ENCODE measurements around the gene NACC2.

DNA sequence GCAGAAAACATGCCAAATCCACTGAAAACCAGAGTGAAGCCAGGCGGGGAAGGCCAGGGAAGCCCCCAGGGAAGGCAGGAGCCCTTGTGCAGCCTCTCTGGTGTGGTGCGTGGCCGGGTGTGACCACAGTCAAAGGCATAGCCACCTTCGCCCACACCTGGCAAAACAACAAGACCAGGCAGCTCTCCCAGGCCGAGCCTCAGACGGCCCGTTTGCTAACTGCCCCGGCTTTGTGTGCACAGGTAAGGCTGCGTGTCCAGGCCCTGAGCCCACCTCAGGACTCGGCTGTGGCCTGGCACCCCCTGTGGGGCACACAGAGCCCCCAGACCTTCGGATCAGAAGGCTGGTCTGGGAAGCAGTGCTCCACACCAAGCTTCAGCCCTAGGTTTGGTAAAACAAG is 17.5 kb upstream of the NACC2 start:
- TF ChIP-seq, protein P1, sequence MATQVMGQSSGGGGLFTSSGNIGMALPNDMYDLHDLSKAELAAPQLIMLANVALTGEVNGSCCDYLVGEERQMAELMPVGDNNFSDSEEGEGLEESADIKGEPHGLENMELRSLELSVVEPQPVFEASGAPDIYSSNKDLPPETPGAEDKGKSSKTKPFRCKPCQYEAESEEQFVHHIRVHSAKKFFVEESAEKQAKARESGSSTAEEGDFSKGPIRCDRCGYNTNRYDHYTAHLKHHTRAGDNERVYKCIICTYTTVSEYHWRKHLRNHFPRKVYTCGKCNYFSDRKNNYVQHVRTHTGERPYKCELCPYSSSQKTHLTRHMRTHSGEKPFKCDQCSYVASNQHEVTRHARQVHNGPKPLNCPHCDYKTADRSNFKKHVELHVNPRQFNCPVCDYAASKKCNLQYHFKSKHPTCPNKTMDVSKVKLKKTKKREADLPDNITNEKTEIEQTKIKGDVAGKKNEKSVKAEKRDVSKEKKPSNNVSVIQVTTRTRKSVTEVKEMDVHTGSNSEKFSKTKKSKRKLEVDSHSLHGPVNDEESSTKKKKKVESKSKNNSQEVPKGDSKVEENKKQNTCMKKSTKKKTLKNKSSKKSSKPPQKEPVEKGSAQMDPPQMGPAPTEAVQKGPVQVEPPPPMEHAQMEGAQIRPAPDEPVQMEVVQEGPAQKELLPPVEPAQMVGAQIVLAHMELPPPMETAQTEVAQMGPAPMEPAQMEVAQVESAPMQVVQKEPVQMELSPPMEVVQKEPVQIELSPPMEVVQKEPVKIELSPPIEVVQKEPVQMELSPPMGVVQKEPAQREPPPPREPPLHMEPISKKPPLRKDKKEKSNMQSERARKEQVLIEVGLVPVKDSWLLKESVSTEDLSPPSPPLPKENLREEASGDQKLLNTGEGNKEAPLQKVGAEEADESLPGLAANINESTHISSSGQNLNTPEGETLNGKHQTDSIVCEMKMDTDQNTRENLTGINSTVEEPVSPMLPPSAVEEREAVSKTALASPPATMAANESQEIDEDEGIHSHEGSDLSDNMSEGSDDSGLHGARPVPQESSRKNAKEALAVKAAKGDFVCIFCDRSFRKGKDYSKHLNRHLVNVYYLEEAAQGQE (IDR thresholded peaks at IDR 0.05): no peak
- TF ChIP-seq GABPA (IDR thresholded peaks at IDR 0.05 in 1 of 2, conservative IDR thresholded peaks at IDR 0.05 in 1 of 2) (no peak), EGR1 (IDR thresholded peaks at IDR 0.05; ENCODE audit: low read depth in 2 of 2) (no peak), FOXA1 (IDR thresholded peaks at IDR 0.05) (no peak), TAF1 (conservative IDR thresholded peaks at IDR 0.05) (no peak)
- TF ChIP-seq, protein P2, sequence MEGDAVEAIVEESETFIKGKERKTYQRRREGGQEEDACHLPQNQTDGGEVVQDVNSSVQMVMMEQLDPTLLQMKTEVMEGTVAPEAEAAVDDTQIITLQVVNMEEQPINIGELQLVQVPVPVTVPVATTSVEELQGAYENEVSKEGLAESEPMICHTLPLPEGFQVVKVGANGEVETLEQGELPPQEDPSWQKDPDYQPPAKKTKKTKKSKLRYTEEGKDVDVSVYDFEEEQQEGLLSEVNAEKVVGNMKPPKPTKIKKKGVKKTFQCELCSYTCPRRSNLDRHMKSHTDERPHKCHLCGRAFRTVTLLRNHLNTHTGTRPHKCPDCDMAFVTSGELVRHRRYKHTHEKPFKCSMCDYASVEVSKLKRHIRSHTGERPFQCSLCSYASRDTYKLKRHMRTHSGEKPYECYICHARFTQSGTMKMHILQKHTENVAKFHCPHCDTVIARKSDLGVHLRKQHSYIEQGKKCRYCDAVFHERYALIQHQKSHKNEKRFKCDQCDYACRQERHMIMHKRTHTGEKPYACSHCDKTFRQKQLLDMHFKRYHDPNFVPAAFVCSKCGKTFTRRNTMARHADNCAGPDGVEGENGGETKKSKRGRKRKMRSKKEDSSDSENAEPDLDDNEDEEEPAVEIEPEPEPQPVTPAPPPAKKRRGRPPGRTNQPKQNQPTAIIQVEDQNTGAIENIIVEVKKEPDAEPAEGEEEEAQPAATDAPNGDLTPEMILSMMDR (IDR thresholded peaks at IDR 0.05; ENCODE audit: low read depth, low read length, missing input control): no peak

Measured in liver (tissue), 3 donors.